Measurements from ENCODE around the gene MT1G.
A peak's percentile ranks its signal among the peaks of the same experiment; 100 is the strongest.
"Not testable (repeated sequence)": the region's sequence is repeated elsewhere in the genome, so short reads cannot be mapped to it uniquely, and the experiment has no call there.

MT1G gene

GRCh38 chr16:56684256-56684925 is 16.5 kb upstream of the MT1G start:
- no peak for DNase-seq

GRCh38 chr16:56683424-56684172 is 15.7 kb upstream of the MT1G start:
- no peak for DNase-seq

GRCh38 chr16:56682703-56683397 is 15.0 kb upstream of the MT1G start:
- DNase-seq, result no peak

GRCh38 chr16:56681939-56682702 is 14.3 kb upstream of the MT1G start, which contains the start of gene MT1X:
MT1X (plus strand) TSS chr16:56682470; CDS start chr16:56682541, 71 bp downstream.
- peak; percentile 78 to 84 (median 80) for DNase-seq

GRCh38 chr16:56679818-56680217 is 12.0 kb upstream of the MT1G start:
- no peak for DNase-seq

GRCh38 chr16:56679078-56679730 is 11.3 kb upstream of the MT1G start:
- no peak for DNase-seq

- DNase-seq, result no peak
Observed at GRCh38 chr16:56677474-56677873, 9.6 kb upstream of the MT1G start.

GRCh38 chr16:56675685-56676210 is 7.9 kb upstream of the MT1G start:
- DNase-seq, result peak in 2 of 4 experiments; percentile 16 to 22

- not testable (repeated sequence) for DNase-seq
Observed at GRCh38 chr16:56674570-56674969, 6.7 kb upstream of the MT1G start.

GRCh38 chr16:56673921-56674320 is 6.1 kb upstream of the MT1G start:
- DNase-seq, result no peak

GRCh38 chr16:56672761-56673536 is 5.1 kb upstream of the MT1G start:
- DNase-seq, result no peak

GRCh38 chr16:56672171-56672570 is 4.3 kb upstream of the MT1G start:
- not testable (repeated sequence) for DNase-seq

- DNase-seq, result not testable (repeated sequence)
Observed at GRCh38 chr16:56671691-56672090, 3.8 kb upstream of the MT1G start.

GRCh38 chr16:56670620-56670934 is 2.7 kb upstream of the MT1G start:
- no peak for DNase-seq

- no peak for DNase-seq
Observed at GRCh38 chr16:56669840-56670619, 2.2 kb upstream of the MT1G start.

GRCh38 chr16:56669005-56669839 is 1.4 kb upstream of the MT1G start, which contains the start of gene MT1H:
MT1H (plus strand) TSS chr16:56669814; CDS start chr16:56669885, 71 bp downstream.
- no peak for DNase-seq

GRCh38 chr16:56665286-56666261 is 2.3 kb downstream of the MT1G start:
- DNase-seq, result not testable (repeated sequence)

- no peak for DNase-seq
Observed at GRCh38 chr16:56664506-56664905, 3.4 kb downstream of the MT1G start.
